Mucosa of descending colon (tissue), 3 donors: ENCODE results near the gene ZSCAN26. TPM values are rescaled to one million over a fixed set of nuclear protein-coding genes. Genes with fewer than 3 reads are reported as not detected.

Experiments used
- ATAC-seq: fragments of 200-7000 bp; cut with Tn5 transposase; one replicate; pipeline ENCODE4 v1.9.1; 2020; ENCODE audit warnings: mild to moderate bottlenecking, moderate library complexity
- DNase-seq, 3 donors: peaks; one replicate each; pipeline ENCODE4 v3.0.0-alpha.2; 2020
- H3K36me3 ChIP-seq: fragments of 200-600 bp; one replicate; pipeline ENCODE4 v1.8.0; 2021; ENCODE audit warnings: low read depth, mild to moderate bottlenecking
- H3K4me1 ChIP-seq: fragments of 200-600 bp; one replicate; pipeline ENCODE4 v1.8.0; 2021; ENCODE audit warnings: low read depth, mild to moderate bottlenecking
- H3K4me3 ChIP-seq: fragments of 200-600 bp; one replicate; pipeline ENCODE4 v1.8.0; 2021; ENCODE audit warnings: mild to moderate bottlenecking
- H3K9me3 ChIP-seq: fragments of 200-600 bp; one replicate; pipeline ENCODE4 v1.8.0; 2021; ENCODE audit warnings: mild to moderate bottlenecking
- CTCF ChIP-seq: fragments of 200-600 bp; IDR thresholded peaks from one replicate; pipeline ENCODE4 v1.8.0; 2022; ENCODE audit warnings: antibody characterized with exemption, mild to moderate bottlenecking
- intact Hi-C, 2 donors: fragments of 100-400 bp; cut with DNase I in 1 of 2; cut with micrococcal nuclease in 1 of 2; formaldehyde crosslinking; loops; one replicate each; pipeline versions ENCODE4 v1.11.0 to v1.11.1; 2022; cut with DNase I, micrococcal nuclease
- total RNA-seq, 3 donors: library from RNA; stranded (reverse); fragmentation: NEBNext Ultra II Directional in 2 of 3; extraction: Animal tissue kit (Norgen Biotek cat#: 25700) in 2 of 3; gene quantifications; one replicate each; pipeline versions ENCODE4 v1.2.1 to v1.2.4, GENCODE V29; 2021 to 2023
- donor health status: DM: no; HTN: no; CAD: no; lungs with moderate emphysema.
- donor health status: DM: no; HTN: no; CAD: no.
- donor health status: DM: no; HTN: yes; CAD: no.

ZSCAN26 gene
- total RNA-seq, 3 donors from 2014 or later, result 8.2 to 17.7 (median 9.2) TPM

GRCh38 chr6:28258877-28259777 lies 7.8 kb upstream of the ZSCAN26 start, which contains the start of gene NKAPL:
TSS of gene NKAPL (plus strand) at chr6:28259297. CDS start at chr6:28259372, 75 bp downstream.
- intact Hi-C loops, result no loop called here
- Histone ChIP-seq H3K4me1 (no peaks in the 10 kb centered on the region), H3K4me3 (no peak within 1 kb of the TSS), H3K9me3 (no peaks in the 10 kb centered on the region), H3K36me3 (no peaks in the 10 kb centered on the region)
- TF ChIP-seq CTCF, result no peak
- ATAC-seq, result peak; percentile 47
- peak; percentile 57 to 73 (median 60) for DNase-seq

- no peak for TF ChIP-seq CTCF
- Histone ChIP-seq H3K4me1 (peaks cover 9% of the 10 kb centered on the region), H3K4me3 (no peak overlapping the region), H3K9me3 (no peaks in the 10 kb centered on the region), H3K36me3 (no peaks in the 10 kb centered on the region)
- intact Hi-C loops, result no loop called here
- DNase-seq (no peak), ATAC-seq (no peak)
Observed at GRCh38 chr6:28263922-28264321, 3.0 kb upstream of the ZSCAN26 start.

- DNase-seq (no peak), ATAC-seq (no peak)
- Histone ChIP-seq H3K9me3 (no peaks in the 10 kb centered on the region), H3K36me3 (no peaks in the 10 kb centered on the region), H3K4me3 (no peak overlapping the region), H3K4me1 (peaks cover 9% of the 10 kb centered on the region)
- intact Hi-C loops, result no loop called here
- TF ChIP-seq CTCF, result no peak
Observed at GRCh38 chr6:28264834-28265401, 2.0 kb upstream of the ZSCAN26 start.

- intact Hi-C loops, result no loop called here
- Histone ChIP-seq H3K36me3 (no peaks in the 10 kb centered on the region), H3K4me1 (peaks cover 9% of the 10 kb centered on the region), H3K4me3 (peak overlapping the region; percentile 50), H3K9me3 (no peaks in the 10 kb centered on the region)
- DNase-seq, result no peak
- no peak for ATAC-seq
- no peak for TF ChIP-seq CTCF
Observed at GRCh38 chr6:28266563-28266961, 381 bp upstream of the ZSCAN26 start.

GRCh38 chr6:28267695-28268059 lies 734 bp downstream of the ZSCAN26 start:
- Histone ChIP-seq H3K4me1 (peaks cover 9% of the 10 kb centered on the region), H3K4me3 (no peak overlapping the region), H3K9me3 (no peaks in the 10 kb centered on the region), H3K36me3 (no peaks in the 10 kb centered on the region)
- intact Hi-C loops, result no loop called here
- ATAC-seq (no peak), DNase-seq (no peak)
- no peak for TF ChIP-seq CTCF
